COLO668 (cell line): ENCODE measurements around the gene MRPS7.
A peak's percentile ranks its signal among the peaks of the same experiment; 100 is the strongest.
"Not testable (repeated sequence)": the region's sequence is repeated elsewhere in the genome, so short reads cannot be mapped to it uniquely, and the experiment has no call there.

Experiments
- DNase-seq: peaks from one replicate; lab custom pipeline; 2025; ENCODE audit not compliant: unreplicated experiment; lab: John Stamatoyannopoulos, UW

MRPS7 gene

GRCh38 chr17:75270966-75271232, 9.2 kb downstream of the MRPS7 start, which contains the start of gene MIF4GD:
TSS of gene MIF4GD (minus strand) at chr17:75271231. CDS start at chr17:75270195, 1,036 bp downstream.
- DNase-seq: no peak

GRCh38 chr17:75271233-75271954, 9.7 kb downstream of the MRPS7 start:
- peak; percentile 91 for DNase-seq

- DNase-seq: peak; percentile 7
Measured at GRCh38 chr17:75271955-75272847, 10.5 kb downstream of the MRPS7 start.

- DNase-seq: no peak
Measured at GRCh38 chr17:75272848-75273184, 11.1 kb downstream of the MRPS7 start.

GRCh38 chr17:75273977-75274708, 12.5 kb downstream of the MRPS7 start:
- no peak for DNase-seq

- no peak for DNase-seq
Measured at GRCh38 chr17:75277664-75278071, 16.0 kb downstream of the MRPS7 start.

- DNase-seq: not testable (repeated sequence)
Measured at GRCh38 chr17:75280189-75280588, 18.5 kb downstream of the MRPS7 start.

GRCh38 chr17:75285123-75285522, 23.4 kb downstream of the MRPS7 start:
- no peak for DNase-seq

- DNase-seq: no peak
Measured at GRCh38 chr17:75287221-75287620, 25.5 kb downstream of the MRPS7 start.

- DNase-seq: no peak
Measured at GRCh38 chr17:75288359-75288758, 26.7 kb downstream of the MRPS7 start.

GRCh38 chr17:75288770-75289114, 27.1 kb downstream of the MRPS7 start:
- DNase-seq: peak; percentile 74

- DNase-seq: peak; percentile 92
Measured at GRCh38 chr17:75289115-75289831, 27.6 kb downstream of the MRPS7 start, which contains the start of gene SLC25A19. TSS of gene SLC25A19 (minus strand) at chr17:75289433. CDS start at chr17:75286764, 2,669 bp downstream.

GRCh38 chr17:75289832-75290337, 28.2 kb downstream of the MRPS7 start:
- peak; percentile 34 for DNase-seq

- DNase-seq: not testable (repeated sequence)
Measured at GRCh38 chr17:75292810-75293448, 31.2 kb downstream of the MRPS7 start.

- DNase-seq: no peak
Measured at GRCh38 chr17:75295201-75296158, 33.8 kb downstream of the MRPS7 start.

- no peak for DNase-seq
Measured at GRCh38 chr17:75300280-75300679, 38.6 kb downstream of the MRPS7 start.

- no peak for DNase-seq
Measured at GRCh38 chr17:75301049-75301448, 39.4 kb downstream of the MRPS7 start.

- no peak for DNase-seq
Measured at GRCh38 chr17:75301502-75302206, 40.0 kb downstream of the MRPS7 start.
